DMS 273 treated with DMSO at 0.1 percent for 48 hours (cell line): ENCODE results near the gene KNG1.
"Not testable (repeated sequence)": the region's sequence is repeated elsewhere in the genome, so short reads cannot be mapped to it uniquely, and the experiment has no call there.

Experiments used
- DNase-seq: peaks from one replicate; lab custom pipeline; 2025; lab: John Stamatoyannopoulos, UW

KNG1 gene

GRCh38 chr3:186710694-186711093, 6.5 kb upstream of the KNG1 start:
- DNase-seq = not testable (repeated sequence)

GRCh38 chr3:186713499-186713898, 3.7 kb upstream of the KNG1 start:
- no peak for DNase-seq

DNA sequence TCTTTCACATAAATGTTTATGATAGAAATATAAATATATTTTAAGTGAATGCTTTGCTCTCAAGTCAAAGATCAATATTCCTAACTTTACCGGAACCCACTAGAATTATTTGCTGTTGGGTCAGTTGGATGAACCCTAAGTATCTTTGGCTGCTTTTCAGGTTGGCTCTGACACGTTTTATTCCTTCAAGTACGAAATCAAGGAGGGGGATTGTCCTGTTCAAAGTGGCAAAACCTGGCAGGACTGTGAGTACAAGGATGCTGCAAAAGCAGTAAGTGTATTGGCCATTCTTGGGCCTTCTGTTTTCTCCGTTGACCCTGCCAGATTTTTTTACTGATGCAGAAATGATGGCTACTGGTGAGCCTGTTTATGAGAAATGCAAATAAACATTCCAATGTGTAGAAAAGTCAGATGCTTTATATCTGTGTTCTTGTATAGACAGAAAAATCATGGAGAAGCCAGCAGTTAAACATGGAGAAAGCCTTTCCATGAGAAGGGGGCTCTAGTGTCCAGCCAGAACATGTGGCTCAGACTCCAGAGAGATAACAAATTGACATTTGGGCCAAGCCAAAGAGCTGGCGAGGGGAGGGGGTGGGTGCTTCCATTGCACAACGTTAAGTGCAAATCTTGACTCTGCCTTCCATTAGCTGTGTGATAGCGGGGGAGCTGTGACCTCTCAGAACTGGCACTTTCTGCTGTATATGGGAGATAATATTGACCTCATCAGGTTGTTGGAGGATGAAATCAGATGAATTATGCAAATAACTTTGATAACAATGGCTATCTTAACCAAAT, 3.0 kb downstream of the KNG1 start:
- DNase-seq = no peak

DNA sequence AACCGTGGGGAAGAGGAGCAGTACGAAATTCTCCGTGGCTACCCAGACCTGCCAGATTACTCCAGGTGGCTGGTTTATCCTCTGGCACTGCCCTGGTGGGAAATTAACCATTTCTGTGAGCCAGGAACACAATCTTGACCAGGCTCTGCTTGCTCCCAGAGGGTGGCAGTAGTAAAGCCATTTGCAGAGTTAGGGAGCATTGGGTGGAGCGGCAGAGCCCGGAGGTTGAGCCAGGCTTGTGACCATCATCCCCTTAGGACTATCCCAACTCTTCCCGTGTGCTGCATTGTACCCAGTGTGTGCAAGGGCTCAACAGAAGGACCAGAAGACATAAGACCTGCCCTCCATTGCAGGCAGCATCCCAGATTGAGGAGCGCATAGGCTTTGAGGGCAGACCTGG, 5.3 kb downstream of the KNG1 start:
- DNase-seq = no peak

DNA sequence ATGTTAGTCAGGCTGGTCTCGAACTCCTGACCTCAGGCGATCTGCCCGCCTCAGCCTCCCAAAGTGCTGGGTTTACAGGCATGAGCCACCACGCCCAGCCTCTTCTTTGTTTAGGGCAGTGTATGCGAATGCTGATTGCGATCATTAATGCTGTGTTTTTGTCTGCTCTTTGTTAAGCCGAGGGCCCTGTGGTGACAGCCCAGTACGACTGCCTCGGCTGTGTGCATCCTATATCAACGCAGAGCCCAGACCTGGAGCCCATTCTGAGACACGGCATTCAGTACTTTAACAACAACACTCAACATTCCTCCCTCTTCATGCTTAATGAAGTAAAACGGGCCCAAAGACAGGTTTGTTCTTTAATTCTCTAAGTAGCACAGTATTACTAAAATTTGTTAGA, 7.8 kb downstream of the KNG1 start:
- DNase-seq = no peak

- DNase-seq = no peak
These were observed 15.1 kb downstream of the KNG1 start for GRCh38 chr3:186732169-186732766.

- DNase-seq = no peak
These were observed 25.6 kb downstream of the KNG1 start for GRCh38 chr3:186742618-186743380.

- no peak for DNase-seq
These were observed 26.5 kb downstream of the KNG1 start for GRCh38 chr3:186743666-186744065.

DNA sequence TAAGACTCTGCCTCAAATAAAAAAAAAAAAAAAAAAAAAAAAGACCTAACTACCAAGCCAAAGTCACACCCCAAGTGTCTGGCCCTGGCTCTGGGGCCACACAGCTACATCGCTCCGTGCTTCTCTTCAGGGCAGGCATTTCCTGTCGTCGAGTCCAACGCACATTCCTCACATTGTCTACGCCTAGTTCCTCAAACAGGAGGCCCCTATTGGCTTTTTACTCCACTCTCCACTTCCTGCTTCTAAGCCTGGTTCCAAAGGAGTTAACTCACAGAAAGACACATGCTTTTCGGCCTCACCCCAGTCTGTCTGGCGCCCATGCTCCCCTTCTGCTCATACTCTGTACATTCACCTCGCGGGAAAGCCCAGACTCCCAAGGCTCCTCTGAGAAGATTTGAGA, 28.8 kb downstream of the KNG1 start:
- no peak for DNase-seq

- no peak for DNase-seq
These were observed 33.2 kb downstream of the KNG1 start for GRCh38 chr3:186750316-186750715.

DNA sequence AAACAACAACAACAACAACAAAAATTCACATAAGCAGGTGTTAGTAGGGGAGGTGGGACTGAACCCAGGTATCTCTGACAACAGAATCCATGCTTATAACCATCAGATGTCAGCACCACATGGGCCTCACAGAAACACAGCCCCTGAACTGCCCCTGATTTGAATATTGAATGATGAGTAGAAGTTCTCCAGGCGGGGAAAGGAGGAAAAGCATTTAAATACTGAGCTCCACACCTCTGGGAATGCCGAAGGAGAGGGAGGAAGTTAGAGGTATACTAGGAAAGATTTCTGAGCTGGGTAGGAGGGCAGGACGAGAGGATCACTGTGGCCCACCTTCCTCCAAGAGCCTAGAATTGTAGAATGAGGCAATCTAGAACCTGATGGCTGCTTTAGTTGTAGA, 34.3 kb downstream of the KNG1 start:
- DNase-seq = no peak

- no peak for DNase-seq
These were observed 36.8 kb downstream of the KNG1 start for GRCh38 chr3:186754006-186754405.

DNA sequence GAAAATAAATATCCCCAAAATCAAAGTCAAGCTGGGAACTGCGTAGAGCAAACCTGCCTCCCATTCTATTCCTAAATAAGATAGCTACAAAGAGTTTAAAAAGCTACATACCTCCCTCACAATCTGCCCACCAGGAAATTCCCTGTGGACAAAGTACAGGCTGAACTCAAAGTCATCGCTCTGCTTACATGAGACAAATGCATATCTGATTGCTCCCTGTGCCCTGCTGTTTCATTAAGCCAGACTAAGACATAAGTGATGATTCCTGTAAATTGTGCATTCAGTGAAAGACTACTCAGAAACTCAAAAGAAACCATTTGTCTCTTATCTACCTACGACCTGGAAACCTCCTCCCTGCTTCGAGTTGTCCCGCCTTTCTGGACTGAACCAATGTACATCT, 37.7 kb downstream of the KNG1 start:
- no peak for DNase-seq

DNA sequence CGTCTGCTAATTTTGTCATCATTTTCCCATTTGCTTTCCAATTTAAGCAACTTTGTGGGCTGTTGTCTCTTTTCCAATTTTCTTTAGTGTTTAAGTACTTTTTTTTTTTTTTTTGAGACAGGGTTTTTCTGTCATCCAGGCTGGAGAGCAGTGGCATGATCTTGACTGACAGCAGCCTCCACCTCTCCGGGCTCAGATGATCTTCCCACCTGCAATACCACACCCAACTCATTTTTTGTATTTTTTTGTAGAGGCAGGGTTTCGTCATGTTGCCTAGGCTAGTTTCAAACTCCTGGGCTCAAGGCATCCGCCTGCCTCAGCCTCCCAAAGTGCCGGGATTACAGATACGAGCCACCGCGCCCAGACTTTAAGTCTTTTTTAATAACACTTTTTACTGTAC, 40.1 kb downstream of the KNG1 start:
- DNase-seq = no peak

DNA sequence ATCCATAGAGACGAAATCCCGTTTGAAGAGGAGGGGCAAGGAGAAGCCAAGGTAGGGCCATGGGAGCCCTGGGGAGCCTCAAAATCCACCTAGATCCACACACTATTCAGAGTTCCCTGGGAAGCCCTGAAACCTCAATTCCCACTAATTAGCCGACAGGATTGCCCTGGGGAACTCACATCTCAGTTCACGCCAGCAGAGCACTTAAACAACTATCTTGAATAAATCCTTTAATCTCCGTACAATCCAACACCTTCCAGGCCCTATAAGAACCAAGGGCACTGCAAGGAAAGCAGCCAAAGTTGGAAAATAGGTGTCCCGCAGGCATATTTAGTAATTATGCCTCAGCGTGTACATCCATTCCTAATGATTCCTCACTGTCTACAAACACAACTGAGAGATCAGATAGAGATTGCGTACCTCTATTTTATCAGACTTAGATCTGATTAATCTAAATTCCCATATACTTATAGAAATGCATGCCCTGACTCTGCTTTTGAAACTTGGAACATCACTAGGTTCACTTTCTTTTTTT, 40.6 kb downstream of the KNG1 start:
- no peak for DNase-seq

- no peak for DNase-seq
These were observed 42.2 kb downstream of the KNG1 start for GRCh38 chr3:186759231-186759930.

- no peak for DNase-seq
These were observed 43.1 kb downstream of the KNG1 start for GRCh38 chr3:186760141-186760833.

- DNase-seq = no peak
These were observed 43.8 kb downstream of the KNG1 start for GRCh38 chr3:186760897-186761447.

- DNase-seq = no peak
These were observed 55.1 kb downstream of the KNG1 start for GRCh38 chr3:186772281-186772694.

GRCh38 chr3:186772701-186773417, 55.7 kb downstream of the KNG1 start:
- no peak for DNase-seq

DNA sequence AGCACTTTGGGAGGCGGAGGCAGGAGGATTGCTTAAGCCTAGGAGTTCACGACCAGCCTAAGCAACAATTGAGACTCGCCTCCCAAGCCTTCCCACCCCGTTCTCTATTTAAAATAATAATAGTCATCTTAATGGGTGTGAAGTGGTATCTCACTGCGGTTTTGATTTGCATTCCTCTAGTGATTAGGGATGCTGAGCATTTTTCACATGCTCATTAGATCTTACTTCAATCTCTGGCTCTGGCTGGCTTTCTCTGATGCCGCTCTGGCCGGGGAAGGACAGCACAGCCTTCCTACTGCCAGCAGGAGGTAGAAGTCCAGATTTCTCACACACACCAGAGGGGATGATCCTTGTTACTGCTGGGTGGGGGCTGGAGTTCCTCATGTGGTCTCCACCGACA, 58.8 kb downstream of the KNG1 start:
- DNase-seq = no peak
